HCEC 1CT (cell line): ENCODE data around the gene BMP6.
A peak's percentile ranks its signal among the peaks of the same experiment; 100 is the strongest.

Experiments used
- DNase-seq: peaks from one replicate; pipeline ENCODE4 v3.0.0-alpha.2; 2017

The BMP6 gene

GRCh38 chr6:7832904-7833750 lies 107.2 kb downstream of the BMP6 start:
- DNase-seq: no peak

GRCh38 chr6:7833751-7834070 lies 107.8 kb downstream of the BMP6 start:
- DNase-seq: no peak

- no peak for DNase-seq
Observed at GRCh38 chr6:7836371-7837026, 110.6 kb downstream of the BMP6 start.

GRCh38 chr6:7841781-7842468 lies 116.0 kb downstream of the BMP6 start:
- DNase-seq: no peak

- peak; percentile 29 for DNase-seq
Observed at GRCh38 chr6:7846966-7847818, 121.3 kb downstream of the BMP6 start.

GRCh38 chr6:7848229-7848628 lies 122.3 kb downstream of the BMP6 start:
- no peak for DNase-seq

- DNase-seq: no peak
Observed at GRCh38 chr6:7851780-7852179, 125.9 kb downstream of the BMP6 start.

- DNase-seq: no peak
Observed at GRCh38 chr6:7859591-7859990, 133.7 kb downstream of the BMP6 start.

- DNase-seq: no peak
Observed at GRCh38 chr6:7865781-7866180, 139.9 kb downstream of the BMP6 start.

- no peak for DNase-seq
Observed at GRCh38 chr6:7866526-7866925, 140.6 kb downstream of the BMP6 start.

- no peak for DNase-seq
Observed at GRCh38 chr6:7868926-7869325, 143.0 kb downstream of the BMP6 start.

GRCh38 chr6:7878401-7878964 lies 152.6 kb downstream of the BMP6 start:
- no peak for DNase-seq

- no peak for DNase-seq
Observed at GRCh38 chr6:7879043-7879442, 153.1 kb downstream of the BMP6 start.

GRCh38 chr6:7879579-7879978 lies 153.7 kb downstream of the BMP6 start:
- DNase-seq: no peak

- no peak for DNase-seq
Observed at GRCh38 chr6:7879980-7880717, 154.2 kb downstream of the BMP6 start.

GRCh38 chr6:7880718-7881107 lies 154.8 kb downstream of the BMP6 start:
- DNase-seq: no peak

GRCh38 chr6:7881765-7882500 lies 156.0 kb downstream of the BMP6 start:
- no peak for DNase-seq

GRCh38 chr6:7882505-7883257 lies 156.8 kb downstream of the BMP6 start:
- DNase-seq: no peak

- DNase-seq: no peak
Observed at GRCh38 chr6:7883381-7883780, 157.5 kb downstream of the BMP6 start.

GRCh38 chr6:7886132-7886531 lies 160.2 kb downstream of the BMP6 start:
- DNase-seq: no peak
